Renal cortical epithelial cell (primary cell): ENCODE data around the gene MAGEE2. TPM values are rescaled to one million over a fixed set of nuclear protein-coding genes. Genes with fewer than 3 reads are reported as not detected.
"Not testable (repeated sequence)": the region's sequence is repeated elsewhere in the genome, so short reads cannot be mapped to it uniquely, and the experiment has no call there.

Source experiments
- DNase-seq: peaks from one replicate; pipeline ENCODE4 v3.0.0-alpha.2; 2011; ENCODE audit warnings: low read depth
- total RNA-seq: library from RNA; depleted of rRNA; stranded (reverse); fragments of >200 nt; gene quantifications from 2 replicates; pipeline ENCODE4 v1.2.3, GENCODE V29; 2014

MAGEE2 gene, protein sequence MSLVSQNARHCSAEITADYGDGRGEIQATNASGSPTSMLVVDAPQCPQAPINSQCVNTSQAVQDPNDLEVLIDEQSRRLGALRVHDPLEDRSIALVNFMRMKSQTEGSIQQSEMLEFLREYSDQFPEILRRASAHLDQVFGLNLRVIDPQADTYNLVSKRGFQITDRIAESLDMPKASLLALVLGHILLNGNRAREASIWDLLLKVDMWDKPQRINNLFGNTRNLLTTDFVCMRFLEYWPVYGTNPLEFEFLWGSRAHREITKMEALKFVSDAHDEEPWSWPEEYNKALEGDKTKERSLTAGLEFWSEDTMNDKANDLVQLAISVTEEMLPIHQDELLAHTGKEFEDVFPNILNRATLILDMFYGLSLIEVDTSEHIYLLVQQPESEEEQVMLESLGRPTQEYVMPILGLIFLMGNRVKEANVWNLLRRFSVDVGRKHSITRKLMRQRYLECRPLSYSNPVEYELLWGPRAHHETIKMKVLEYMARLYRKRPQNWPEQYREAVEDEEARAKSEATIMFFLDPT
- not detected in 2 replicates for total RNA-seq

DNA sequence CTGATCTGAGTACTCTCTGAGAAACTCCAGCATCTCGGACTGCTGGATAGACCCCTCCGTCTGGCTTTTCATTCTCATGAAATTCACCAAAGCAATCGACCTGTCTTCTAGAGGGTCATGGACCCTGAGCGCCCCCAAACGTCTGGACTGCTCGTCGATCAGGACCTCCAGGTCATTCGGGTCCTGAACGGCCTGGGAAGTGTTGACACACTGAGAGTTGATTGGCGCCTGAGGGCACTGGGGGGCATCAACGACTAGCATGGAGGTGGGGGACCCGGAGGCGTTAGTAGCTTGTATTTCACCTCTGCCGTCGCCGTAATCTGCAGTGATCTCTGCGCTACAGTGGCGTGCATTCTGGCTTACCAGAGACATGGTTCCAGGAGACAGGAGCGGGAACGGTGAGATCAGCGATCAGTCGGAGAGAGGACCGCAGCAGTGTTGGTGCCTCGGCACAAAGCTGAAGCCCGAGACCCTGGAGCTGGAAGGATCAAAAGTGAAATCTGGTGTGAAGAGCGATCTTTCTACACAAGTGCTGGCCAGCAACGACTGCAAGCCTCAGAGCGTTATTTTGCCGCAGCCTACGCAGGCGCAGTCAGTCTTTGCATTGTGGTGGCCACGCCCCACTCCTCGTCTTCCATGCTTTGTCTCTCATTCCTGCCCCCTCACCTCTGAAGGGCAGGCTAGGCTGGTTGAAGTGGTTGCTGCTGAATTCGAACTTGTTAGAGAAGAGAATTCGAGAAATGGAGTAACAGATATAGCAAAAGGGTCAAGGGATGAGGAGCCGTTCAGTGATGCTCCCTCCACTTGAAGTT lies at the start of gene MAGEE2:
Gene MAGEE2, minus strand, starts transcription at position 575 of the 812 bp plus-strand sequence. Its CDS starts 203 bp downstream, at position 372.
- DNase-seq: no peak

DNA sequence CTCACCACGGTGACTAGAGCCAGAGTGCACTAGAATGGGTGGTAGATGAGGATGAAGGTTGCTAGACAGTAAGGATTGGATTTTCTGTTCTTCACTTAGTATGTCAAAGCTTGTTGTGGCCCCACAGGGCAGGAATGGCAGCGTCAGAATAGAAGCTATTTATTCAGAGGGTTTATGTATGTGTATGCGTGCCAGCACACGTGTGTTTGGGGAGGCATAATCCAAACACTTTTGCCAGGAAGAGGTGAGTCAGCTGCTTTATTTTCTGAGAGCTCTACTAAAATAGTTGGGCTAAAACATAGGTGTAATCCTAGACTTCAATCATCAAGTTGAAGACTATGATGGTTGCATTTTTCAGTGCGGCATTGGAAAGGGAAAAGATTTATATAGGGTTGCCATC lies 1.2 kb upstream of the MAGEE2 start:
- no peak for DNase-seq

DNA sequence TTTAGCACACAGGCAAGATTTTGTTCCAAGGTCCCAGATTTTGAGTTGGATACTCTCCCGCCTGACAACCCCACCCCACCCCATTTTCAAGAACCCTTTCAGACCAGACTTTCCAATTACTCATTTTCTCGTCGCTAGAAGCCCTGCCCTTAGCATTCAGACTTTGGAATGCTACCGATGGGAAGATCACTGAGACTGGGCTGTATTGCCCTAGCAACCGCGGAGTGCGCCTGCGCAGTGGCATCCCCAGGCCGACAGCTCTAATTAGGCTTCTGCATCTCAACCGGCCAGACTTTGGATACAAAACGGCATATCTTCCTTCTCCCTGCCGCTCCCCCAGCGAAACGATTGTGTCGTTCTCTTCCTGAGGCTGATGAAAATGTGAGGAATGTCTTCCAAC lies 3.4 kb downstream of the MAGEE2 start:
- no peak for DNase-seq

DNA sequence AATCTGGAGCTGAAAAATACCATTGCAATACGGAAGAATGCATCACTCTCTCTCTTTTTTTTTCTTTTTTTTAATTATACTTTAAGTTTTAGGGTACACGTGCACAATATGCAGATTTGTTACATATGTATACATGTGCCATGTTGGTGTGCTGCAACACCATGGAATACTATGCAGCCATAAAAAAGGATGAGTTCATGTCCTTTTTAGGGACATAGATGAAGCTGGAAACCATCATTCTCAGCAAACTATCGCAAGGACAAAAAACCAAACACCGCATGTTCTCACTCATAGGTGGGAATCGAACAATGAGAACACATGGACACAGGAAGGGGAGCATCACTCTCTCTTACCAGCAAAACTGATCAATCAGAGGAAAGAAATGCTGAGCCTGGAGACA lies 17.0 kb downstream of the MAGEE2 start:
- DNase-seq: not testable (repeated sequence)

DNA sequence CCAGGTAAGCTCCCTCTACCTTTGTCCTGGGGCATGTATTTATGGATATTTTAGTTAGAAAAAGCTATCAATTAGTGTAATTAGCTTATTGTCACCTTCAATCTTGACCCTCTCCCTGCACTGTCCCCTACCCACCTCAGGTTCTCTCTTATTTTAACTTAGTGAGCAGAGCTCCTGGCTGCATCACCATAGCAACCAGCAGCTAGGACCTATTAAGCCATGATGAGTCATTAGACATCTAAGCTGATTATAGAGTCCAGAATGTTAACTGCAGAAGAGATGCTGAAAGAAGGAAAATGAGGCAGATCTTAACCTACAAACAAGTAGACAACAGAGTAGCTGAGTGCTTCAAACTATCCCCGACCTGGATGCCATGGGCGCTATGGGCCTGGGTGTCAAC lies 36.6 kb downstream of the MAGEE2 start:
- no peak for DNase-seq

DNA sequence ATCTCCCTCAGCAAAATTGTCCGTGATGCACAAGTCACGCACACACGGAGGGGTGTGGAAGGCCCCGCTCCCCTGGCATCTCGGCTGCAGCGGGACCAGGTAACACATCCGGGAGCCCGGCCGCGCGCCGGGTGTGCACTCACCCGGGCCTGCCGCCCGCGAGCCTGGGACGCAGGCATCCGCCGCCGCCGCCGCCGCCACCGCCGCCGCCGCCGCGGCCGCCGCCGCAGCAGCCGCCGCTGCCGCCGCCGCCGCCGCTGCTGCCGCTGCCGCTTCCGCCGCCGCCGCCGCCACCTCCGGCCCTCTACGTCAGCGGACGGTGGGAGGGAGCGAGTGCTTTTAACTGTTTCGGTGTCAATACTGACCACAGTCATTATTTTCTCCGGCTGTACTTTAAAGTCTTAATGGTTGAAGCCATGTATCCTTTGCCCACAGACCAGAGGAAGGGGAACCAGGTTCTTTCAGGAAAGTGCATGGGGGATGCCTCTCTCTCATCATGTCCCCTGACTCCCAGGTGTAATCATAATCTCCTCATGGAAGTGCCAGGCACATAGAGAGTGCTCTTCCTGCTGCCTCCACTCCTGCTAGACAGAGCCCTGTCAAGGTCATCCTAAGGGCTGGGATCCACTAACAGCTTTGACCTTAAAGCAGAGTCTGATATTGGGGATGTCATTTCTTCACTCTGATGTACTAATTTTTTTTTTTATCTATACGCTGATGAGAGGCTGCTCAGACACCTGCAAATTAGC lies 38.0 kb downstream of the MAGEE2 start:
- no peak for DNase-seq
